Uterus (tissue), 4 donors: ENCODE data around the gene PSMC3IP. TPM values are rescaled to one million over a fixed set of nuclear protein-coding genes. Genes with fewer than 3 reads are reported as not detected.

Experiments
- DNase-seq, 2 donors: peaks; one replicate each; pipeline ENCODE4 v3.0.0-alpha.2; 2019 to 2020
- H3K27ac ChIP-seq, 2 donors: fragments of 200-600 bp; sonication (generic); 1 replicate in 1 of 2; 2 replicates in 1 of 2; pipeline ENCODE4 v1.5.1; 2016 to 2018
- H3K27me3 ChIP-seq, 2 donors: fragments of 200-600 bp; sonication (generic); one replicate each; pipeline ENCODE4 v1.5.1; 2018 to 2019; ENCODE audit warnings: control low read depth in 1 of 2
- H3K36me3 ChIP-seq, 2 donors: fragments of 200-600 bp; sonication (generic); one replicate each; pipeline ENCODE4 v1.5.1; 2019; ENCODE audit warnings: control low read depth in 1 of 2
- H3K4me1 ChIP-seq, 2 donors: fragments of 200-600 bp; sonication (generic); one replicate each; pipeline ENCODE4 v1.5.1; 2018 to 2019; ENCODE audit warnings: control low read depth in 1 of 2
- H3K4me3 ChIP-seq, 2 donors: fragments of 200-600 bp; sonication (generic); 1 replicate in 1 of 2; 2 replicates in 1 of 2; pipeline ENCODE4 v1.5.1; 2018 to 2019; ENCODE audit warnings: mild to moderate bottlenecking in 1 of 2
- H3K9me3 ChIP-seq, 2 donors: fragments of 200-600 bp; sonication (generic); one replicate each; pipeline ENCODE4 v1.5.1; 2019; ENCODE audit warnings: control low read depth in 1 of 2
- CTCF ChIP-seq, 4 experiments: fragments of 200-600 bp in 2 of 4; fragments of 450-650 bp in 2 of 4; sonication (generic) in 2 of 4; IDR thresholded peaks; one replicate each; pipeline ENCODE4 v1.5.1; 2016 to 2019; ENCODE audit warnings: antibody characterized with exemption in 4 of 4, mild to moderate bottlenecking in 2 of 4, moderate library complexity in 1 of 4
- POLR2A ChIP-seq, 2 donors: fragments of 450-650 bp; IDR thresholded peaks; one replicate each; pipeline ENCODE4 v1.6.1; 2016; ENCODE audit warnings: antibody characterized with exemption in 2 of 2, mild to moderate bottlenecking in 1 of 2, moderate library complexity in 1 of 2
- intact Hi-C: fragments of 100-400 bp; cut with DNase I; formaldehyde crosslinking; loops from one replicate; pipeline ENCODE4 v1.15.1; 2023; ENCODE audit warnings: low total_unique reads
- total RNA-seq, 4 donors: library from RNA; depleted of rRNA in 3 of 4; stranded (reverse); fragments of >200 nt in 3 of 4; gene quantifications; one replicate each; pipeline versions ENCODE4 v1.1.0 to v1.2.4, GENCODE V29; 2014 to 2023
- donor health status: DM: yes; HTN: yes; CAD: no.

PSMC3IP gene
- total RNA-seq, 4 donors from 2014 or later, result 2.8 to 16.5 (median 5.0) TPM

- Histone ChIP-seq H3K4me1 (peaks cover 11 to 18% of the 10 kb centered on the region in 2 donors), H3K9me3 (no peaks in the 10 kb centered on the region), H3K4me3 (no peak overlapping the region), H3K27me3 (no peaks in the 10 kb centered on the region), H3K27ac (no peak overlapping the region), H3K36me3 (no peaks in the 10 kb centered on the region)
- intact Hi-C loops, result no loop called here
- TF ChIP-seq POLR2A (IDR thresholded peaks at IDR 0.05) (no peak), CTCF (IDR thresholded peaks at IDR 0.05) (no peak)
- no peak for DNase-seq
Measured at GRCh38 chr17:42563950-42564349, 13.6 kb downstream of the PSMC3IP start.

- Histone ChIP-seq H3K4me1 (peaks cover 11 to 18% of the 10 kb centered on the region in 2 donors), H3K27me3 (no peaks in the 10 kb centered on the region), H3K4me3 (peak overlapping the region in 1 of 2 donors; percentile 69), H3K9me3 (no peaks in the 10 kb centered on the region), H3K27ac (no peak overlapping the region), H3K36me3 (no peaks in the 10 kb centered on the region)
- TF ChIP-seq POLR2A (IDR thresholded peaks at IDR 0.05) (no peak), CTCF (IDR thresholded peaks at IDR 0.05) (no peak)
- no peak for DNase-seq
- intact Hi-C loops, result no loop called here
Measured at GRCh38 chr17:42563543-42563942, 14.0 kb downstream of the PSMC3IP start.

- Histone ChIP-seq H3K4me1 (peaks cover 11 to 18% of the 10 kb centered on the region in 2 donors), H3K27ac (peak overlapping the region in 1 of 2 donors; percentile 85), H3K9me3 (no peaks in the 10 kb centered on the region), H3K4me3 (peak overlapping the region; percentile 69 to 73), H3K36me3 (no peaks in the 10 kb centered on the region), H3K27me3 (no peaks in the 10 kb centered on the region)
- intact Hi-C loops, result no loop called here
- no peak for DNase-seq
- TF ChIP-seq POLR2A (IDR thresholded peaks at IDR 0.05), result no peak
- TF ChIP-seq CTCF (IDR thresholded peaks at IDR 0.05), result no peak
Measured at GRCh38 chr17:42563143-42563509, 14.4 kb downstream of the PSMC3IP start.

- no peaks in the 10 kb centered on the region for H3K27me3 ChIP-seq
- H3K36me3 ChIP-seq, result no peaks in the 10 kb centered on the region
- no peak for TF ChIP-seq POLR2A (IDR thresholded peaks at IDR 0.05)
- TF ChIP-seq CTCF (IDR thresholded peaks at IDR 0.05), result no peak
- peak overlapping the region; percentile 69 to 73 for H3K4me3 ChIP-seq
- H3K9me3 ChIP-seq, result no peaks in the 10 kb centered on the region
- DNase-seq, result peak in 1 of 2 donors; percentile 39
- intact Hi-C loops, result no loop called here
- peak overlapping the region; percentile 74 to 85 for H3K27ac ChIP-seq
- H3K4me1 ChIP-seq, result peaks cover 11 to 18% of the 10 kb centered on the region in 2 donors
Measured at GRCh38 chr17:42562388-42563142, 15.0 kb downstream of the PSMC3IP start.

- DNase-seq, result peak; percentile 96
- H3K4me3 ChIP-seq, result peak within 1 kb of the TSS; percentile 69 to 73
- no peaks in the 10 kb centered on the region for H3K27me3 ChIP-seq
- TF ChIP-seq CTCF (IDR thresholded peaks at IDR 0.05) (peak in 1 of 4 experiments; percentile 11), POLR2A (IDR thresholded peaks at IDR 0.05) (peak in 1 of 2 donors; percentile 41)
- no peaks in the 10 kb centered on the region for H3K9me3 ChIP-seq
- no peaks in the 10 kb centered on the region for H3K36me3 ChIP-seq
- intact Hi-C loops, result no loop called here
- H3K4me1 ChIP-seq, result peaks cover 11 to 18% of the 10 kb centered on the region in 2 donors
- H3K27ac ChIP-seq, result peak within 1 kb of the TSS; percentile 74 to 85
Measured at GRCh38 chr17:42561897-42562387, 15.6 kb downstream of the PSMC3IP start, which contains the start of gene COASY. Gene COASY (plus strand): TSS chr17:42562148. CDS start chr17:42562623, 475 bp downstream.
